GM23338 (cell line): Measurements from ENCODE around the gene DAB1. TPM values are rescaled to one million over a fixed set of nuclear protein-coding genes. Genes with fewer than 3 reads are reported as not detected.
A peak's percentile ranks its signal among the peaks of the same experiment; 100 is the strongest.

Experiments used
- ATAC-seq: fragments of 200-7000 bp; cut with Tn5 transposase; 3 replicates; pipeline ENCODE4 v1.9.1; 2020
- DNase-seq: peaks from one replicate; pipeline ENCODE4 v3.0.0-alpha.2; 2015; ENCODE audit warnings: low spot score
- H2AFZ ChIP-seq: fragments of 200-600 bp; sonication (generic); 2 replicates; pipeline ENCODE4 v1.8.0; 2016; ENCODE audit warnings: antibody characterized with exemption, mild to moderate bottlenecking, moderate library complexity
- H3F3A ChIP-seq: fragments of 200-600 bp; sonication (generic); replicated peaks from 2 replicates; pipeline ENCODE4 v1.8.0; 2017; ENCODE audit warnings: antibody characterized with exemption, mixed run types, low read depth
- H3K27ac ChIP-seq: fragments of 200-600 bp; sonication (generic); 2 replicates; pipeline ENCODE4 v1.6.1; 2016; ENCODE audit warnings: low read depth
- H3K27me3 ChIP-seq: fragments of 200-600 bp; sonication (generic); 2 replicates; pipeline ENCODE4 v1.8.0; 2016; ENCODE audit warnings: mild to moderate bottlenecking, mixed run types, moderate library complexity; ENCODE audit not compliant: insufficient read depth
- H3K36me3 ChIP-seq: fragments of 200-600 bp; sonication (generic); 2 replicates; pipeline ENCODE4 v1.8.0; 2016; ENCODE audit warnings: mild to moderate bottlenecking; ENCODE audit not compliant: insufficient read depth
- H3K4me1 ChIP-seq: fragments of 200-600 bp; sonication (generic); 2 replicates; pipeline ENCODE4 v1.8.0; 2016; ENCODE audit warnings: mild to moderate bottlenecking, moderate library complexity; ENCODE audit not compliant: insufficient read depth
- H3K4me2 ChIP-seq: fragments of 200-600 bp; sonication (generic); 2 replicates; pipeline ENCODE4 v1.7.1; 2017; ENCODE audit warnings: mixed run types
- H3K4me3 ChIP-seq: fragments of 200-600 bp; sonication (generic); 2 replicates; pipeline ENCODE4 v1.6.1; 2016; ENCODE audit warnings: mixed run types
- H3K79me2 ChIP-seq: fragments of 200-600 bp; sonication (generic); replicated peaks from 2 replicates; pipeline ENCODE4 v1.8.0; 2017; ENCODE audit warnings: mild to moderate bottlenecking; ENCODE audit not compliant: insufficient read depth
- H3K9me2 ChIP-seq: fragments of 200-600 bp; sonication (generic); 2 replicates; pipeline ENCODE4 v1.8.0; 2017; ENCODE audit not compliant: insufficient read depth
- H4K20me1 ChIP-seq: fragments of 200-600 bp; sonication (generic); replicated peaks from 2 replicates; pipeline ENCODE4 v1.8.0; 2017; ENCODE audit warnings: mild to moderate bottlenecking; ENCODE audit not compliant: insufficient read depth
- H3K27ac Mint-ChIP-seq: 2 replicates; pipeline ENCODE4 v1.8.0; 2020; ENCODE audit warnings: inconsistent platforms, mild to moderate bottlenecking, moderate library complexity, mixed read lengths
- H3K27me3 Mint-ChIP-seq: 3 replicates; pipeline ENCODE4 v1.8.0; 2022; ENCODE audit warnings: low read depth, mild to moderate bottlenecking, moderate library complexity, mixed read lengths, inconsistent platforms; ENCODE audit not compliant: insufficient read depth, poor library complexity
- H3K36me3 Mint-ChIP-seq: 3 replicates; pipeline ENCODE4 v1.8.0; 2021; ENCODE audit warnings: low read depth, mild to moderate bottlenecking, inconsistent platforms, moderate library complexity, mixed read lengths
- H3K4me1 Mint-ChIP-seq: 3 replicates; pipeline ENCODE4 v1.8.0; 2020; ENCODE audit warnings: mild to moderate bottlenecking, inconsistent platforms, mixed read lengths
- H3K4me3 Mint-ChIP-seq: 3 replicates; pipeline ENCODE4 v1.8.0; 2021; ENCODE audit warnings: moderate library complexity, mild to moderate bottlenecking, inconsistent platforms, mixed read lengths
- H3K9me3 Mint-ChIP-seq: 3 replicates; pipeline ENCODE4 v1.8.0; 2020; ENCODE audit warnings: moderate library complexity, mild to moderate bottlenecking, inconsistent platforms, mixed read lengths
- CREB1 ChIP-seq: fragments of 250-450 bp; sonication (Bioruptor Pico); IDR thresholded peaks from 2 replicates; pipeline ENCODE4 v1.5.0; 2020; ENCODE audit warnings: low read depth, mild to moderate bottlenecking, moderate library complexity
- CTCF ChIP-seq, 2 experiments: fragments of 200-600 bp in 1 of 2; sonication (generic) in 1 of 2; conservative IDR thresholded peaks; 2 replicates each; pipeline versions ENCODE4 v1.5.1 to v1.6.1; 2016 to 2017; ENCODE audit warnings: antibody characterized with exemption in 2 of 2, low read depth in 2 of 2, mild to moderate bottlenecking in 2 of 2, moderate library complexity in 1 of 2
- EZH2 ChIP-seq: fragments of 200-600 bp; sonication (generic); IDR thresholded peaks from one replicate; pipeline ENCODE4 v1.8.0; 2017; ENCODE audit warnings: antibody characterized with exemption, mild to moderate bottlenecking, low read depth; ENCODE audit not compliant: unreplicated experiment
- EZH2phosphoT487 ChIP-seq: fragments of 200-600 bp; sonication (generic); IDR thresholded peaks from one replicate; pipeline ENCODE4 v1.8.1; 2018; ENCODE audit warnings: antibody characterized with exemption; ENCODE audit not compliant: unreplicated experiment
- JUNB ChIP-seq: IDR thresholded peaks from one replicate; pipeline ENCODE4 v1.6.1; 2016; ENCODE audit warnings: antibody characterized with exemption; ENCODE audit not compliant: unreplicated experiment
- NANOG ChIP-seq: IDR thresholded peaks from 2 replicates; pipeline ENCODE4 v1.6.1; 2016; ENCODE audit warnings: antibody characterized with exemption, borderline replicate concordance
- POLR2AphosphoS5 ChIP-seq: IDR thresholded peaks from 2 replicates; pipeline ENCODE4 v1.6.1; 2016; ENCODE audit warnings: antibody characterized with exemption, low read depth
- REST ChIP-seq: IDR thresholded peaks from one replicate; pipeline ENCODE4 v1.6.1; 2018; ENCODE audit warnings: antibody characterized with exemption; ENCODE audit not compliant: unreplicated experiment
- STAT1 ChIP-seq: IDR thresholded peaks from one replicate; pipeline ENCODE4 v1.6.1; 2016; ENCODE audit warnings: antibody characterized with exemption; ENCODE audit not compliant: unreplicated experiment
- ZNF114 ChIP-seq: fragments of 250-450 bp; sonication (Bioruptor Pico); IDR thresholded peaks from 2 replicates; pipeline ENCODE4 v1.5.0; 2020; ENCODE audit warnings: mild to moderate bottlenecking, moderate library complexity
- ZNF331 ChIP-seq: fragments of 250-450 bp; sonication (Bioruptor Pico); IDR thresholded peaks from 2 replicates; pipeline ENCODE4 v1.5.0; 2020; ENCODE audit warnings: low read depth, mild to moderate bottlenecking, moderate library complexity
- polyA plus RNA-seq: library from polyadenylated mRNA; unstranded; fragments of >200 nt; fragmentation: Nextera tagmentation; extraction: Ambion mirVana; gene quantifications from 2 replicates; pipeline ENCODE4 v1.2.1, GENCODE V29; 2016
- total RNA-seq: library from RNA; depleted of rRNA; stranded (reverse); fragments of >200 nt; shearing (Covaris generic); gene quantifications from 2 replicates; pipeline ENCODE4 v1.2.3, GENCODE V29; 2014
- TF ChIP-seq, protein P1 (sequence below): IDR thresholded peaks from 2 replicates; pipeline ENCODE4 v1.6.1; 2016; ENCODE audit warnings: antibody characterized with exemption
- TF ChIP-seq, protein P2 (sequence below): fragments of 250-450 bp; sonication (Bioruptor Pico); IDR thresholded peaks from 2 replicates; pipeline ENCODE4 v1.5.0; 2020; ENCODE audit warnings: mild to moderate bottlenecking, moderate library complexity

The DAB1 gene
- total and polyA plus RNA-seq, 2 experiments from 2014 or later, result 12.8 to 14.5 TPM

DNA sequence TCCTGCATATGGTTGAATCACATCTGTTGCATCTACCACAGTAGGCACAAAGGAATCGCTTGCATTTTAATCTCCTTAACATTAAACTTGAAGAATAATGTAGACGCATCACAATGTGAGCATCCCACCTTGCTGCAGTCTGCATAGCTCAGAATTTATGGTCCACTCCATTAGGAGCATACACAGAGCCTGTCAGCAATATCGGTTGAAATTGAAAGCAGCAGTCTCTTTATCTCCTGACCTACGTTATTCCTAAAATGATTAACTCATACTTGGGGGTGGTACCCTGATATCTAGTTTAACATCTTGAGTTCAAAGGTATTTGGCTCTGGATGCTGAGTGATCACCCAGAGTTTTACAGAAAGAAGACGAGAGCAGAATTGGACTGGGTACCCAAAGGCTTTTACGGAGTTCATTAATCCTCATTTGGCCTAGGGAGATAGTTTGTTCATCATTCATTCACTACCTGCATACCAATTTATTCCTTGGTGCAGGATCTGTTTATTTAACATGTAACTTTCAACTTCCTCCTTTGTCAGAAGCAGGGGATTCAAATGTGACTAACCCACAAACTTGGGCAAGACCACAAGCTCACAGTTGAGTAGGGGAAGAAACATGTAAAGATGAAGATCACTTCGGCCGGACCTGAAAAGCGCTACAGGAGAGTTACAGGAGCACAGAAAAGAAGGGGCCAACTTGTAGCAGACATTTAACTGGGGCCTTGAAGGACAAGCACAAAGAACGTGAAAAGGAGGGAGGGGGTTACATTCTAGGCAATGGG, 187.9 kb downstream of the DAB1 start:
- no peaks in the 10 kb centered on the region for H3K27me3 Mint-ChIP-seq
- no peak overlapping the region for H3K27ac Mint-ChIP-seq
- Histone ChIP-seq H3F3A (no peaks in the 10 kb centered on the region), H2AFZ (no peak overlapping the region), H3K4me3 (no peak overlapping the region), H3K9me2 (no peaks in the 10 kb centered on the region), H3K27me3 (no peaks in the 10 kb centered on the region), H3K79me2 (no peaks in the 10 kb centered on the region), H4K20me1 (no peaks in the 10 kb centered on the region), H3K36me3 (no peaks in the 10 kb centered on the region), H3K27ac (no peak overlapping the region), H3K4me2 (0 out of 2 replicates have a peak overlapping the region, but pooled peaks have one; percentile 25), H3K4me1 (peaks cover 15% of the 10 kb centered on the region)
- H3K9me3 Mint-ChIP-seq, result no peaks in the 10 kb centered on the region
- H3K4me1 Mint-ChIP-seq, result peaks cover 13% of the 10 kb centered on the region
- ATAC-seq (no peak), DNase-seq (no peak)
- no peaks in the 10 kb centered on the region for H3K36me3 Mint-ChIP-seq
- no peak overlapping the region for H3K4me3 Mint-ChIP-seq
- no peak for TF ChIP-seq EZH2phosphoT487
- no peak for TF ChIP-seq ZNF331 (CRISPR knock-in tag)
- TF ChIP-seq REST, result no peak
- no peak for TF ChIP-seq NANOG
- TF ChIP-seq, protein P1, sequence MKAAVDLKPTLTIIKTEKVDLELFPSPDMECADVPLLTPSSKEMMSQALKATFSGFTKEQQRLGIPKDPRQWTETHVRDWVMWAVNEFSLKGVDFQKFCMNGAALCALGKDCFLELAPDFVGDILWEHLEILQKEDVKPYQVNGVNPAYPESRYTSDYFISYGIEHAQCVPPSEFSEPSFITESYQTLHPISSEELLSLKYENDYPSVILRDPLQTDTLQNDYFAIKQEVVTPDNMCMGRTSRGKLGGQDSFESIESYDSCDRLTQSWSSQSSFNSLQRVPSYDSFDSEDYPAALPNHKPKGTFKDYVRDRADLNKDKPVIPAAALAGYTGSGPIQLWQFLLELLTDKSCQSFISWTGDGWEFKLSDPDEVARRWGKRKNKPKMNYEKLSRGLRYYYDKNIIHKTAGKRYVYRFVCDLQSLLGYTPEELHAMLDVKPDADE, result no peak
- TF ChIP-seq JUNB, result no peak
- TF ChIP-seq EZH2, result no peak
- TF ChIP-seq, protein P2, sequence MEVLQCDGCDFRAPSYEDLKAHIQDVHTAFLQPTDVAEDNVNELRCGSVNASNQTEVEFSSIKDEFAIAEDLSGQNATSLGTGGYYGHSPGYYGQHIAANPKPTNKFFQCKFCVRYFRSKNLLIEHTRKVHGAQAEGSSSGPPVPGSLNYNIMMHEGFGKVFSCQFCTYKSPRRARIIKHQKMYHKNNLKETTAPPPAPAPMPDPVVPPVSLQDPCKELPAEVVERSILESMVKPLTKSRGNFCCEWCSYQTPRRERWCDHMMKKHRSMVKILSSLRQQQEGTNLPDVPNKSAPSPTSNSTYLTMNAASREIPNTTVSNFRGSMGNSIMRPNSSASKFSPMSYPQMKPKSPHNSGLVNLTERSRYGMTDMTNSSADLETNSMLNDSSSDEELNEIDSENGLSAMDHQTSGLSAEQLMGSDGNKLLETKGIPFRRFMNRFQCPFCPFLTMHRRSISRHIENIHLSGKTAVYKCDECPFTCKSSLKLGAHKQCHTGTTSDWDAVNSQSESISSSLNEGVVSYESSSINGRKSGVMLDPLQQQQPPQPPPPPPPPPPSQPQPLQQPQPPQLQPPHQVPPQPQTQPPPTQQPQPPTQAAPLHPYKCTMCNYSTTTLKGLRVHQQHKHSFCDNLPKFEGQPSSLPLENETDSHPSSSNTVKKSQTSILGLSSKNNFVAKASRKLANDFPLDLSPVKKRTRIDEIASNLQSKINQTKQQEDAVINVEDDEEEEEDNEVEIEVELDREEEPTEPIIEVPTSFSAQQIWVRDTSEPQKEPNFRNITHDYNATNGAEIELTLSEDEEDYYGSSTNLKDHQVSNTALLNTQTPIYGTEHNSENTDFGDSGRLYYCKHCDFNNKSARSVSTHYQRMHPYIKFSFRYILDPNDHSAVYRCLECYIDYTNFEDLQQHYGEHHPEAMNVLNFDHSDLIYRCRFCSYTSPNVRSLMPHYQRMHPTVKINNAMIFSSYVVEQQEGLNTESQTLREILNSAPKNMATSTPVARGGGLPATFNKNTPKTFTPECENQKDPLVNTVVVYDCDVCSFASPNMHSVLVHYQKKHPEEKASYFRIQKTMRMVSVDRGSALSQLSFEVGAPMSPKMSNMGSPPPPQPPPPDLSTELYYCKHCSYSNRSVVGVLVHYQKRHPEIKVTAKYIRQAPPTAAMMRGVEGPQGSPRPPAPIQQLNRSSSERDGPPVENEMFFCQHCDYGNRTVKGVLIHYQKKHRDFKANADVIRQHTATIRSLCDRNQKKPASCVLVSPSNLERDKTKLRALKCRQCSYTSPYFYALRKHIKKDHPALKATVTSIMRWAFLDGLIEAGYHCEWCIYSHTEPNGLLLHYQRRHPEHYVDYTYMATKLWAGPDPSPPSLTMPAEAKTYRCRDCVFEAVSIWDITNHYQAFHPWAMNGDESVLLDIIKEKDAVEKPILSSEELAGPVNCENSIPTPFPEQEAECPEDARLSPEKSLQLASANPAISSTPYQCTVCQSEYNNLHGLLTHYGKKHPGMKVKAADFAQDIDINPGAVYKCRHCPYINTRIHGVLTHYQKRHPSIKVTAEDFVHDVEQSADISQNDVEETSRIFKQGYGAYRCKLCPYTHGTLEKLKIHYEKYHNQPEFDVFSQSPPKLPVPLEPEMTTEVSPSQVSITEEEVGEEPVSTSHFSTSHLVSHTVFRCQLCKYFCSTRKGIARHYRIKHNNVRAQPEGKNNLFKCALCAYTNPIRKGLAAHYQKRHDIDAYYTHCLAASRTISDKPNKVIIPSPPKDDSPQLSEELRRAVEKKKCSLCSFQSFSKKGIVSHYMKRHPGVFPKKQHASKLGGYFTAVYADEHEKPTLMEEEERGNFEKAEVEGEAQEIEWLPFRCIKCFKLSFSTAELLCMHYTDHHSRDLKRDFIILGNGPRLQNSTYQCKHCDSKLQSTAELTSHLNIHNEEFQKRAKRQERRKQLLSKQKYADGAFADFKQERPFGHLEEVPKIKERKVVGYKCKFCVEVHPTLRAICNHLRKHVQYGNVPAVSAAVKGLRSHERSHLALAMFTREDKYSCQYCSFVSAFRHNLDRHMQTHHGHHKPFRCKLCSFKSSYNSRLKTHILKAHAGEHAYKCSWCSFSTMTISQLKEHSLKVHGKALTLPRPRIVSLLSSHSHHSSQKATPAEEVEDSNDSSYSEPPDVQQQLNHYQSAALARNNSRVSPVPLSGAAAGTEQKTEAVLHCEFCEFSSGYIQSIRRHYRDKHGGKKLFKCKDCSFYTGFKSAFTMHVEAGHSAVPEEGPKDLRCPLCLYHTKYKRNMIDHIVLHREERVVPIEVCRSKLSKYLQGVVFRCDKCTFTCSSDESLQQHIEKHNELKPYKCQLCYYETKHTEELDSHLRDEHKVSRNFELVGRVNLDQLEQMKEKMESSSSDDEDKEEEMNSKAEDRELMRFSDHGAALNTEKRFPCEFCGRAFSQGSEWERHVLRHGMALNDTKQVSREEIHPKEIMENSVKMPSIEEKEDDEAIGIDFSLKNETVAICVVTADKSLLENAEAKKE (CRISPR knock-in tag), result no peak
- TF ChIP-seq ZNF114 (CRISPR knock-in tag), result no peak
- no peak for TF ChIP-seq POLR2AphosphoS5
- TF ChIP-seq CTCF (conservative IDR thresholded peaks at IDR 0.05; ENCODE audit: low read depth in 2 of 2), result no peak
- TF ChIP-seq CREB1, result no peak
- no peak for TF ChIP-seq STAT1
